ENCODE results near the gene NIPA2. TPM values are rescaled to one million over a fixed set of nuclear protein-coding genes. Genes with fewer than 3 reads are reported as not detected.
A peak's percentile ranks its signal among the peaks of the same experiment; 100 is the strongest.

Gene NIPA2
- polyA plus RNA-seq, 2 of the 4 experiments (the other 2 are of a cell fraction) = 120 to 153 TPM

DNA sequence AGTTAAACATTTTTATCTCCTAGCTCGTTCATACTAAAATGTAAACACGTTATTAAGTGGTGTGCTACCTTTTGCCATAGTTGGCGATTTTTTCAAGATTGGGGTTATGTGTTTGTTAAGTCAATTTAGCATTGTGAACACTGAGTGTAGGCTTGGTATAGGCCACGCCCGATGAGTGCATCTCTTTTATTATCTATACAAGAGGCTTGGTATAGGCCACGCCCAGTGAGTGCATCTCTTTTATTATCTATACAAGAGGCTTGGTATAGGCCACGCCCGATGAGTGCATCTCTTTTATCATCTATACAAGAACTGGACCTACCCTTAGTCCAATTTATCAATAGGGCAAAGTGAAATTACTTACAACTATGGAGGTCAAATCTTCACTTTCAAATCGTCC, 70.4 kb downstream of the NIPA2 start:
- POLR2A ChIA-PET = no interaction called here
- 93% methylated on average over 9 of the region's 9 CpGs for WGBS (ENCODE audit: missing lambda C conversion rate)
- DNase-seq (ENCODE audit: low read depth in 1 of 2, low spot score in 1 of 2) (no peak), FAIRE-seq (no peak), ATAC-seq (no peak)
- Histone ChIP-seq H3K4me2 (no peak overlapping the region), H3K27ac (no peak overlapping the region), H3K9me3 (no peaks in the 10 kb centered on the region), H3K4me1 (peaks cover 4% of the 10 kb centered on the region; the same call in 1 of the 3 replicates), H3K4me3 (no peak overlapping the region)
- TF ChIP-seq TP53 (CRISPR knock-in tag; IDR thresholded peaks at IDR 0.05) (no peak), BHLHE40 (IDR thresholded peaks at IDR 0.05; ENCODE audit: low read depth, low read length) (no peak)
- TF ChIP-seq, protein P1, sequence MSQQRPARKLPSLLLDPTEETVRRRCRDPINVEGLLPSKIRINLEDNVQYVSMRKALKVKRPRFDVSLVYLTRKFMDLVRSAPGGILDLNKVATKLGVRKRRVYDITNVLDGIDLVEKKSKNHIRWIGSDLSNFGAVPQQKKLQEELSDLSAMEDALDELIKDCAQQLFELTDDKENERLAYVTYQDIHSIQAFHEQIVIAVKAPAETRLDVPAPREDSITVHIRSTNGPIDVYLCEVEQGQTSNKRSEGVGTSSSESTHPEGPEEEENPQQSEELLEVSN (IDR thresholded peaks at IDR 0.05; ENCODE audit: borderline replicate concordance, low read depth) = no peak
- CTCF ChIA-PET = no interaction called here

DNA sequence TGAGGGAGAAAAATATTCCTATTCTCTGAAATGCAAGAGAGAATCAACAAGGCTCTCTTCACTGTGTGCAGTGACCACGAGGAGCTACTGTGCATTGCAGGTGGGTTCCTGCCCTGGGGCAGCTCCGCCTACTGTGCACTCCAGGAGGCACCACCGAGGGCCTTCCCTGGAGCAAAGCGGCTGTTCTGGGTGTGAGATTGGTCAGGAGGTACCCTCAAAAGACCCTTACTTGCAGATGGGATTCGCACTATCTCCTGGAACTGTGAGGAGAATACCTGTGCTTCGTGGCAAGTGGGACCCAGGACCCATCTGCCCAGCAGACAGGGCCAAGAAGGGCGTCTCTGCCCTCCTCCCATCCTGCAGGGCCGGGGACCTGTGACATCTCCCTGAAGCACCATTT, 72.8 kb downstream of the NIPA2 start:
- Histone ChIP-seq H3K4me1 (peaks cover 8% of the 10 kb centered on the region; the same call in 2 of the 3 replicates), H3K4me2 (no peak overlapping the region), H3K9me3 (no peaks in the 10 kb centered on the region), H3K27ac (no peak overlapping the region), H3K4me3 (no peak overlapping the region)
- FAIRE-seq (no peak), ATAC-seq (0 out of 6 replicates have a peak, but pooled peaks of 1 of the 2 experiments have one; percentile 18), DNase-seq (ENCODE audit: low read depth in 1 of 2, low spot score in 1 of 2) (no peak)
- TF ChIP-seq HDAC2 (IDR thresholded peaks at IDR 0.05) (no peak), JUN (IDR thresholded peaks at IDR 0.05) (no peak), KDM5A (IDR thresholded peaks at IDR 0.05) (no peak), ZFP36 (IDR thresholded peaks at IDR 0.05; ENCODE audit: borderline replicate concordance, partially characterized antibody) (no peak), ZNF302 (CRISPR knock-in tag; IDR thresholded peaks at IDR 0.05) (no peak), KDM1A (IDR thresholded peaks at IDR 0.05; ENCODE audit: low read depth) (no peak), HEYL (CRISPR knock-in tag; IDR thresholded peaks at IDR 0.05) (no peak), RNF2 (IDR thresholded peaks at IDR 0.05; ENCODE audit: borderline replicate concordance, low read depth) (no peak), RARB (CRISPR knock-in tag; IDR thresholded peaks at IDR 0.05) (no peak), CBX2 (IDR thresholded peaks at IDR 0.05; ENCODE audit: borderline replicate concordance, low read depth) (no peak), FOSL2 (IDR thresholded peaks at IDR 0.05) (no peak), FOSL2 (CRISPR knock-in tag; IDR thresholded peaks at IDR 0.05) (no peak), MAFK (IDR thresholded peaks at IDR 0.05; ENCODE audit: partially characterized antibody) (no peak), EHF (CRISPR knock-in tag; IDR thresholded peaks at IDR 0.05) (no peak), ZC3H11A (IDR thresholded peaks at IDR 0.05) (no peak), TP53 (CRISPR knock-in tag; IDR thresholded peaks at IDR 0.05) (no peak), NFE2L2 (conservative IDR thresholded peaks at IDR 0.05; ENCODE audit: low read length) (no peak), POLR2AphosphoS2 (conservative IDR thresholded peaks at IDR 0.05; ENCODE audit: low read length) (no peak), CHD2 (IDR thresholded peaks at IDR 0.05; ENCODE audit: low read length, partially characterized antibody) (no peak)
- TF ChIP-seq, protein P2, sequence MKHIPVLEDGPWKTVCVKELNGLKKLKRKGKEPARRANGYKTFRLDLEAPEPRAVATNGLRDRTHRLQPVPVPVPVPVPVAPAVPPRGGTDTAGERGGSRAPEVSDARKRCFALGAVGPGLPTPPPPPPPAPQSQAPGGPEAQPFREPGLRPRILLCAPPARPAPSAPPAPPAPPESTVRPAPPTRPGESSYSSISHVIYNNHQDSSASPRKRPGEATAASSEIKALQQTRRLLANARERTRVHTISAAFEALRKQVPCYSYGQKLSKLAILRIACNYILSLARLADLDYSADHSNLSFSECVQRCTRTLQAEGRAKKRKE (CRISPR knock-in tag; IDR thresholded peaks at IDR 0.05; ENCODE audit: low read depth) = no peak
- WGBS (ENCODE audit: missing lambda C conversion rate) = 85% methylated on average over 8 of the region's 8 CpGs
- ChIA-PET CTCF (no interaction called here), POLR2A (no interaction called here)

DNA sequence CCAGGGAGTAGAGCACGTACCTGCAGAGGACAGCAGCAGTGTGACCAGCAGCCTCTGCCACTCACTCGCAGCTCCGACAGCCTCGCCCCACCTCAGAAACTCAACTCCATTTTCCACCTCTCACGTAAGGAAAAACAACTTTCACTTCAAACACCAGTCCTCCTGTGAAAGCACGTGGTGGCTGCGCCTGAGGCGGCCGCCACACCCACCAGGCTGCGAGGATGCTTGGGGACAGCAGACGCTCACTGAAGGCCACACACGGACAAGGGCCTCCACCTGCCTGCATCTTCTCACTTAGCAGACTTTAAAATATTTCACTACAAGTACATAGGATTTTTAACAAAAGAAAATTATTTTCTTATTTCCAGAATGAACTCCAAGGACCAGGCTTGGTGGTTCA, 73.8 kb downstream of the NIPA2 start:
- no peak overlapping the region for H3K4me3 ChIP-seq
- TF ChIP-seq NPAS2 (CRISPR knock-in tag; IDR thresholded peaks at IDR 0.05; ENCODE audit: borderline replicate concordance) (no peak), POLR2AphosphoS2 (conservative IDR thresholded peaks at IDR 0.05; ENCODE audit: low read length) (no peak), KDM1A (IDR thresholded peaks at IDR 0.05; ENCODE audit: low read depth) (no peak), TP53 (CRISPR knock-in tag; IDR thresholded peaks at IDR 0.05) (no peak), GATA3 (IDR thresholded peaks at IDR 0.05; ENCODE audit: borderline replicate concordance) (no peak), FOSB (CRISPR knock-in tag; IDR thresholded peaks at IDR 0.05) (no peak), CHD4 (IDR thresholded peaks at IDR 0.05; ENCODE audit: borderline replicate concordance) (no peak), EHF (CRISPR knock-in tag; IDR thresholded peaks at IDR 0.05) (no peak), EP300 (IDR thresholded peaks at IDR 0.05) (no peak), TFCP2L1 (CRISPR knock-in tag; IDR thresholded peaks at IDR 0.05) (no peak)
- TF ChIP-seq, protein P3, sequence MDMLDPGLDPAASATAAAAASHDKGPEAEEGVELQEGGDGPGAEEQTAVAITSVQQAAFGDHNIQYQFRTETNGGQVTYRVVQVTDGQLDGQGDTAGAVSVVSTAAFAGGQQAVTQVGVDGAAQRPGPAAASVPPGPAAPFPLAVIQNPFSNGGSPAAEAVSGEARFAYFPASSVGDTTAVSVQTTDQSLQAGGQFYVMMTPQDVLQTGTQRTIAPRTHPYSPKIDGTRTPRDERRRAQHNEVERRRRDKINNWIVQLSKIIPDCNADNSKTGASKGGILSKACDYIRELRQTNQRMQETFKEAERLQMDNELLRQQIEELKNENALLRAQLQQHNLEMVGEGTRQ (IDR thresholded peaks at IDR 0.05) = no peak
- TF ChIP-seq, protein P4, sequence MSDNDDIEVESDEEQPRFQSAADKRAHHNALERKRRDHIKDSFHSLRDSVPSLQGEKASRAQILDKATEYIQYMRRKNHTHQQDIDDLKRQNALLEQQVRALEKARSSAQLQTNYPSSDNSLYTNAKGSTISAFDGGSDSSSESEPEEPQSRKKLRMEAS (IDR thresholded peaks at IDR 0.05) = no peak
- TF ChIP-seq, protein P2 (CRISPR knock-in tag; IDR thresholded peaks at IDR 0.05; ENCODE audit: low read depth) = no peak
- TF ChIP-seq, protein P1 (IDR thresholded peaks at IDR 0.05; ENCODE audit: borderline replicate concordance, low read depth) = no peak
- TF ChIP-seq, protein P5, sequence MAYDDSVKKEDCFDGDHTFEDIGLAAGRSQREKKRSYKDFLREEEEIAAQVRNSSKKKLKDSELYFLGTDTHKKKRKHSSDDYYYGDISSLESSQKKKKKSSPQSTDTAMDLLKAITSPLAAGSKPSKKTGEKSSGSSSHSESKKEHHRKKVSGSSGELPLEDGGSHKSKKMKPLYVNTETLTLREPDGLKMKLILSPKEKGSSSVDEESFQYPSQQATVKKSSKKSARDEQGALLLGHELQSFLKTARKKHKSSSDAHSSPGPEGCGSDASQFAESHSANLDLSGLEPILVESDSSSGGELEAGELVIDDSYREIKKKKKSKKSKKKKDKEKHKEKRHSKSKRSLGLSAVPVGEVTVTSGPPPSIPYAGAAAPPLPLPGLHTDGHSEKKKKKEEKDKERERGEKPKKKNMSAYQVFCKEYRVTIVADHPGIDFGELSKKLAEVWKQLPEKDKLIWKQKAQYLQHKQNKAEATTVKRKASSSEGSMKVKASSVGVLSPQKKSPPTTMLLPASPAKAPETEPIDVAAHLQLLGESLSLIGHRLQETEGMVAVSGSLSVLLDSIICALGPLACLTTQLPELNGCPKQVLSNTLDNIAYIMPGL (CRISPR knock-in tag; IDR thresholded peaks at IDR 0.05; ENCODE audit: borderline replicate concordance) = no peak
- DNase-seq (ENCODE audit: low read depth in 1 of 2, low spot score in 1 of 2) (no peak), ATAC-seq (no peak), FAIRE-seq (no peak)
- POLR2A ChIA-PET = no interaction called here
- no peak overlapping the region for H3K4me2 ChIP-seq
- CTCF ChIA-PET = no interaction called here
- H3K9me3 ChIP-seq = no peaks in the 10 kb centered on the region
- peaks cover 9% of the 10 kb centered on the region; the same call in 2 of the 3 replicates for H3K4me1 ChIP-seq
- no peak overlapping the region for H3K27ac ChIP-seq
- WGBS (ENCODE audit: missing lambda C conversion rate) = 95% methylated on average over 12 of the region's 12 CpGs

Measured in A549 (cell line).